ENCODE results near the gene GRIK1. TPM values are rescaled to one million over a fixed set of nuclear protein-coding genes. Genes with fewer than 3 reads are reported as not detected.

GRIK1 gene
- total RNA-seq, 1 donor from 2014 or later = not detected

DNA sequence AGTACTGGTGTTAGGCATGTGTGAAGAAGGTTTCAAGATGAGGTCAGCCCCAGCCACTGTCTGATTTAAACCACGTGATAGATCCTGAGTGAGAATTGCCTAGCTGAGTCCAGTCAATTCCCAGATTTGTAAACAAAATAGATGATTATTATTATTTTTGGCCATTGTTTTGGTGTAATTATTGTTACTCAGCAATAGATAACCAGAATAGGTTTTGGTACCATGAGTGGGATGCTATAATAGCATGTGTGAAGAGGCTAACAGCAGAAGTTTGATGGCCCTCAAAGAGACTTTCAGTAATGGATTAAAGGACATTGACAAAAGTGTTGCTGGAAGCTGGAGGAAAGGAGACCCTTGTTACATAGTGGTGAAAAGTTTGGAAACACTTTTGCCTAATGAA lies 426.3 kb downstream of the GRIK1 start:
- Mint-ChIP-seq H3K9me3 (ENCODE audit: unreplicated experiment) (peaks cover 27% of the 10 kb centered on the region), H3K27me3 (ENCODE audit: unreplicated experiment) (no peaks in the 10 kb centered on the region), H3K4me1 (ENCODE audit: unreplicated experiment) (peaks cover 3% of the 10 kb centered on the region), H3K4me3 (ENCODE audit: unreplicated experiment) (no peak overlapping the region), H3K36me3 (ENCODE audit: unreplicated experiment) (peaks cover 13% of the 10 kb centered on the region), H3K27ac (ENCODE audit: unreplicated experiment) (no peak overlapping the region)
- no peak for DNase-seq (ENCODE audit: extremely low spot score, unreplicated experiment)
- TF ChIP-seq, protein P1, sequence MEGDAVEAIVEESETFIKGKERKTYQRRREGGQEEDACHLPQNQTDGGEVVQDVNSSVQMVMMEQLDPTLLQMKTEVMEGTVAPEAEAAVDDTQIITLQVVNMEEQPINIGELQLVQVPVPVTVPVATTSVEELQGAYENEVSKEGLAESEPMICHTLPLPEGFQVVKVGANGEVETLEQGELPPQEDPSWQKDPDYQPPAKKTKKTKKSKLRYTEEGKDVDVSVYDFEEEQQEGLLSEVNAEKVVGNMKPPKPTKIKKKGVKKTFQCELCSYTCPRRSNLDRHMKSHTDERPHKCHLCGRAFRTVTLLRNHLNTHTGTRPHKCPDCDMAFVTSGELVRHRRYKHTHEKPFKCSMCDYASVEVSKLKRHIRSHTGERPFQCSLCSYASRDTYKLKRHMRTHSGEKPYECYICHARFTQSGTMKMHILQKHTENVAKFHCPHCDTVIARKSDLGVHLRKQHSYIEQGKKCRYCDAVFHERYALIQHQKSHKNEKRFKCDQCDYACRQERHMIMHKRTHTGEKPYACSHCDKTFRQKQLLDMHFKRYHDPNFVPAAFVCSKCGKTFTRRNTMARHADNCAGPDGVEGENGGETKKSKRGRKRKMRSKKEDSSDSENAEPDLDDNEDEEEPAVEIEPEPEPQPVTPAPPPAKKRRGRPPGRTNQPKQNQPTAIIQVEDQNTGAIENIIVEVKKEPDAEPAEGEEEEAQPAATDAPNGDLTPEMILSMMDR (IDR thresholded peaks at IDR 0.05) = no peak

DNA sequence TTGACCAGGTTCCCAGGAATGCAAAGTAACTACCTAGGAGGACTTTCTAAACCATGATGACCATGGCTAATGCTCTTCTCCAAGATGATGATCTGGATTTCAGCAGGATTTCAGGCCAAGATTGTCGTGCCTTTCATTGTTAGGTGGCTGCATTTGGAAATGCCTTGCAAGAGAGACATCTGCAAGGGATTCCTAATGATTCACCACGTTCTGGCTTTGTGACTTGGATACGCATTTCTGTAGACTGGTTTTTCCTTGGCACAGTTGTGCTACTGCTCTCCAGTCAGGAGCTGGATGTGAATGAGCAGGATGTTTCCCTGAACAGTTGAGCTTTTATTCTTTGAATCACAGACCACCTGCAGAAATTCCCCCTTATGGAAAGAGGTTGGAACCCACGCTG lies 428.7 kb downstream of the GRIK1 start:
- Mint-ChIP-seq H3K4me1 (ENCODE audit: unreplicated experiment) (peaks cover 3% of the 10 kb centered on the region), H3K4me3 (ENCODE audit: unreplicated experiment) (no peak overlapping the region), H3K36me3 (ENCODE audit: unreplicated experiment) (peaks cover 13% of the 10 kb centered on the region), H3K9me3 (ENCODE audit: unreplicated experiment) (peaks cover 27% of the 10 kb centered on the region), H3K27ac (ENCODE audit: unreplicated experiment) (no peak overlapping the region), H3K27me3 (ENCODE audit: unreplicated experiment) (no peaks in the 10 kb centered on the region)
- no peak for DNase-seq (ENCODE audit: extremely low spot score, unreplicated experiment)
- TF ChIP-seq, protein P1 (IDR thresholded peaks at IDR 0.05) = no peak

DNA sequence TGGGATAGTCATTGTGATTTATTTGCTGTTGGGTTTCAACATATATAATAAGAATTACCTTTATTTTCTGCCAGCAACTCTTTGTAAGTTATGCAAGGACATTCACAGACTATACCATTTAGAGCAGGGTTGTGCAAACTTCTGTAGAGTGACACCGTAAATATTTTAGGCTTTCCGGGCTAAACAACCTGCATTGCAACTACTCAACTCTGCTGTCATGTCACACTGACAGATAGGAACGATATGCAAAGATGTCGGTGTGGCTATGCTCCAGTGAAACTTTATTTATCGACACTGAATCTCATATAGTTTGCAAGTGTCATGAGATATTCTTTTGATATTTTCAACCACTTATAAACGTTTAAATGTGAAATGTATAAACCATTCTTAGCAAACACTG lies 430.7 kb downstream of the GRIK1 start:
- DNase-seq (ENCODE audit: extremely low spot score, unreplicated experiment) = no peak
- H3K4me3 Mint-ChIP-seq (ENCODE audit: unreplicated experiment) = no peak overlapping the region
- TF ChIP-seq, protein P1 (IDR thresholded peaks at IDR 0.05) = no peak
- peaks cover 5% of the 10 kb centered on the region for H3K4me1 Mint-ChIP-seq (ENCODE audit: unreplicated experiment)
- no peaks in the 10 kb centered on the region for H3K27me3 Mint-ChIP-seq (ENCODE audit: unreplicated experiment)
- peaks cover 9% of the 10 kb centered on the region for H3K9me3 Mint-ChIP-seq (ENCODE audit: unreplicated experiment)
- no peak overlapping the region for H3K27ac Mint-ChIP-seq (ENCODE audit: unreplicated experiment)
- H3K36me3 Mint-ChIP-seq (ENCODE audit: unreplicated experiment) = peaks cover 6% of the 10 kb centered on the region

DNA sequence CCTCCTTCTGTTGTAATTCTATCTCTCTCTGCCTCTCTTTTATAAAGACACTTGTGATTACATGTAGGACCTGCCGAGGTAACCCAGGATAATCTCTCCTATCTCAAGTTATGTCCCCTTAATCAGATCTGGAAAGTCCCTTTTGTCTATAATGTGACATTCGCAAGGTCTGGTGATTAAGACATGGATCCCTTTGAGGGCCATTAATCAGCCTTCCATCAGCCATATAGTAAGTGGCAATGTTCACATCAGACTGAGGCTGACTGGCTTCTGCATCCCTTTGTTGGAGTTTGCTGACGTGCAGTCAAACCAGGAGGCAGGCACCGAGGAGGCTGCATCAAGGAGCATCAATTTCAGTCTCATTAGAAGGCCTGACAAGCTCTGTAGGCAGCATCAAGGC lies 431.5 kb downstream of the GRIK1 start:
- no peak for DNase-seq (ENCODE audit: extremely low spot score, unreplicated experiment)
- H3K9me3 Mint-ChIP-seq (ENCODE audit: unreplicated experiment) = peaks cover 4% of the 10 kb centered on the region
- peaks cover 3% of the 10 kb centered on the region for H3K36me3 Mint-ChIP-seq (ENCODE audit: unreplicated experiment)
- H3K4me3 Mint-ChIP-seq (ENCODE audit: unreplicated experiment) = no peak overlapping the region
- no peak overlapping the region for H3K27ac Mint-ChIP-seq (ENCODE audit: unreplicated experiment)
- TF ChIP-seq, protein P1 (IDR thresholded peaks at IDR 0.05) = no peak
- H3K27me3 Mint-ChIP-seq (ENCODE audit: unreplicated experiment) = no peaks in the 10 kb centered on the region
- peaks cover 10% of the 10 kb centered on the region for H3K4me1 Mint-ChIP-seq (ENCODE audit: unreplicated experiment)

DNA sequence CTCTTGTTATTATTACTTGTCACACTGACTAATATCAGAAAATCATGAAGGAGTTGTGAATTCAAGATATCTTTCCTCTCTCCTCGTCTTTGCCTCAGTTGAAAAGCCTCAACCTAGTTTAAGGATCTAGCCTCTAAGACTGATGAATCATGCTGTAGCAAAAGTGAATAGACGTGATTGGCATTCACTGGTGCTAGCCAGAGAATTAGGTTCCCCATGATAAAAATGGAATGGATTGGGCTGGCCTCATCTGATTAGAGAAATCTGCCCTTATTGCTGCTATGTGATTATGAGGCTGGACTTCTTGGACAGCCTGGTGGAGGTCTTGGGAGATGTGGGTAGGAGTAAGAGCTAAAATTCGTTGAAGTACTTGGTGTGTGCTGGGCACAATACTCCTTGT lies 432.8 kb downstream of the GRIK1 start:
- peaks cover 22% of the 10 kb centered on the region for H3K4me1 Mint-ChIP-seq (ENCODE audit: unreplicated experiment)
- no peaks in the 10 kb centered on the region for H3K27me3 Mint-ChIP-seq (ENCODE audit: unreplicated experiment)
- TF ChIP-seq, protein P1 (IDR thresholded peaks at IDR 0.05) = no peak
- H3K27ac Mint-ChIP-seq (ENCODE audit: unreplicated experiment) = no peak overlapping the region
- no peak for DNase-seq (ENCODE audit: extremely low spot score, unreplicated experiment)
- H3K36me3 Mint-ChIP-seq (ENCODE audit: unreplicated experiment) = peaks cover 3% of the 10 kb centered on the region
- peaks cover 3% of the 10 kb centered on the region for H3K9me3 Mint-ChIP-seq (ENCODE audit: unreplicated experiment)
- no peak overlapping the region for H3K4me3 Mint-ChIP-seq (ENCODE audit: unreplicated experiment)
